HG02973 (cell line): ENCODE results near the gene DNAL4.

Experiments
- ATAC-seq: cut with Tn5 transposase; IDR thresholded peaks from one replicate; pipeline ENCODE4 v1.9.1; 2021; ENCODE audit warnings: moderate library complexity; ENCODE audit not compliant: unreplicated experiment

The DNAL4 gene

GRCh38 chr22:38760477-38761201 is 33.3 kb downstream of the DNAL4 start:
- ATAC-seq, result no peak

GRCh38 chr22:38759005-38759404 is 34.9 kb downstream of the DNAL4 start:
- ATAC-seq, result no peak

GRCh38 chr22:38758276-38758945 is 35.5 kb downstream of the DNAL4 start:
- no peak for ATAC-seq

GRCh38 chr22:38757464-38757757 is 36.5 kb downstream of the DNAL4 start:
- ATAC-seq, result no peak

- no peak for ATAC-seq
Observed at GRCh38 chr22:38756711-38757463, 37.1 kb downstream of the DNAL4 start.

- ATAC-seq, result peak; percentile 58
Observed at GRCh38 chr22:38755911-38756532, 37.9 kb downstream of the DNAL4 start, which contains the start of gene SUN2. TSS of gene SUN2 (minus strand) at chr22:38755998. CDS start at chr22:38752628, 3,370 bp downstream.

GRCh38 chr22:38755155-38755910 is 38.6 kb downstream of the DNAL4 start:
- ATAC-seq, result peak; percentile 29

- no peak for ATAC-seq
Observed at GRCh38 chr22:38754751-38755154, 39.2 kb downstream of the DNAL4 start.

GRCh38 chr22:38753948-38754750 is 39.8 kb downstream of the DNAL4 start:
- ATAC-seq, result no peak

GRCh38 chr22:38751422-38752346 is 42.3 kb downstream of the DNAL4 start:
- ATAC-seq, result peak; percentile 43

- ATAC-seq, result no peak
Observed at GRCh38 chr22:38751066-38751421, 42.9 kb downstream of the DNAL4 start.

- ATAC-seq, result no peak
Observed at GRCh38 chr22:38750638-38751037, 43.3 kb downstream of the DNAL4 start.

- no peak for ATAC-seq
Observed at GRCh38 chr22:38750104-38750503, 43.8 kb downstream of the DNAL4 start.

GRCh38 chr22:38748487-38749136 is 45.3 kb downstream of the DNAL4 start:
- ATAC-seq, result no peak

GRCh38 chr22:38745676-38746460 is 48.1 kb downstream of the DNAL4 start:
- ATAC-seq, result no peak

- ATAC-seq, result no peak
Observed at GRCh38 chr22:38744981-38745380, 49.0 kb downstream of the DNAL4 start.

GRCh38 chr22:38742176-38742942 is 51.6 kb downstream of the DNAL4 start:
- no peak for ATAC-seq
